ENCODE results near the gene ADAM19.

Gene ADAM19

GRCh38 chr5:157458835-157459234 is 116.7 kb downstream of the ADAM19 start:
- in situ Hi-C loops (cut with MboI; ENCODE audit: low pct_unique_long_range_greater_than_20kb, low sequenced_read_pairs, unreplicated experiment) = no loop called here
- DNase-seq (ENCODE audit: low spot score) = no peak
- TF ChIP-seq CTCF (IDR thresholded peaks at IDR 0.05; ENCODE audit: extremely low read depth, insufficient read depth, missing control alignments) = no peak

GRCh38 chr5:157457391-157457790 is 118.2 kb downstream of the ADAM19 start:
- in situ Hi-C loops (cut with MboI; ENCODE audit: low pct_unique_long_range_greater_than_20kb, low sequenced_read_pairs, unreplicated experiment) = no loop called here
- DNase-seq (ENCODE audit: low spot score) = no peak
- TF ChIP-seq CTCF (IDR thresholded peaks at IDR 0.05; ENCODE audit: extremely low read depth, insufficient read depth, missing control alignments) = no peak

- no peak for TF ChIP-seq CTCF (IDR thresholded peaks at IDR 0.05; ENCODE audit: extremely low read depth, insufficient read depth, missing control alignments)
- DNase-seq (ENCODE audit: low spot score) = no peak
- in situ Hi-C loops (cut with MboI; ENCODE audit: low pct_unique_long_range_greater_than_20kb, low sequenced_read_pairs, unreplicated experiment) = no loop called here
Measured at GRCh38 chr5:157456301-157456700, 119.3 kb downstream of the ADAM19 start.

- in situ Hi-C loops (cut with MboI; ENCODE audit: low pct_unique_long_range_greater_than_20kb, low sequenced_read_pairs, unreplicated experiment) = no loop called here
- no peak for TF ChIP-seq CTCF (IDR thresholded peaks at IDR 0.05; ENCODE audit: extremely low read depth, insufficient read depth, missing control alignments)
- no peak for DNase-seq (ENCODE audit: low spot score)
Measured at GRCh38 chr5:157455057-157455456, 120.5 kb downstream of the ADAM19 start.

- in situ Hi-C loops (cut with MboI; ENCODE audit: low pct_unique_long_range_greater_than_20kb, low sequenced_read_pairs, unreplicated experiment) = no loop called here
- DNase-seq (ENCODE audit: low spot score) = no peak
- no peak for TF ChIP-seq CTCF (IDR thresholded peaks at IDR 0.05; ENCODE audit: extremely low read depth, insufficient read depth, missing control alignments)
Measured at GRCh38 chr5:157454273-157454672, 121.3 kb downstream of the ADAM19 start.

- no peak for TF ChIP-seq CTCF (IDR thresholded peaks at IDR 0.05; ENCODE audit: extremely low read depth, insufficient read depth, missing control alignments)
- no peak for DNase-seq (ENCODE audit: low spot score)
- in situ Hi-C loops (cut with MboI; ENCODE audit: low pct_unique_long_range_greater_than_20kb, low sequenced_read_pairs, unreplicated experiment) = no loop called here
Measured at GRCh38 chr5:157451806-157452205, 123.8 kb downstream of the ADAM19 start.

GRCh38 chr5:157450024-157450423 is 125.6 kb downstream of the ADAM19 start:
- in situ Hi-C loops (cut with MboI; ENCODE audit: low pct_unique_long_range_greater_than_20kb, low sequenced_read_pairs, unreplicated experiment) = no loop called here
- DNase-seq (ENCODE audit: low spot score) = no peak
- no peak for TF ChIP-seq CTCF (IDR thresholded peaks at IDR 0.05; ENCODE audit: extremely low read depth, insufficient read depth, missing control alignments)

All from GM13977 (cell line).